Measurements from ENCODE around the gene CYTH3. TPM values are rescaled to one million over a fixed set of nuclear protein-coding genes. Genes with fewer than 3 reads are reported as not detected.

Gene CYTH3
- total and polyA plus RNA-seq, 2 of the 13 experiments (the other 11 are each of a cell fraction or from before 2014, with no cell fraction given): 3.1 to 3.8 TPM

DNA sequence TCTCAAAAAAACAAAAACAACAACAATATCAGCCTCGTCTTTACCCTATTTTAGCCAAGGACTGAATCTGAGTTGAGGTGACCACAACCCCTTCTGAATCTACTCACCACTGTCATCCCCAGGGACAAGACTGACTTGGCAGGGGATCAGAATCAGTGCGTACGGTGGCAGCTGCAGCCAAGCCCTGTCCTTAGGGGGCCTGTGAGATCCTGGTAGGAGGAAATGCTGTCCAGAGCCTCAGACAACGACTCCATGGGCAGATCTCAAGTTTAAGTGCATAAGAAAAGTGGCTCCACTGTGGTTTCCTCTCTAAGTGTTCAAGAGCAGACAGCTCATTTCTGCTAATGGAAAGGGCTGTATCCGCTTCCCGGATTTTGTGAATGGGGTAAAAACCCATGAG lies 22.4 kb upstream of the CYTH3 start:
- ChIA-PET CTCF (ENCODE audit: low intra/inter-chr PET ratio, low total read pairs) (no interaction called here), POLR2A (no interaction called here)
- BruUV-seq (replicated peaks): no TSS peak
- Histone ChIP-seq H3K9me3 (ENCODE audit: low read length) (no peaks in the 10 kb centered on the region), H3K36me3 (replicated peaks in 1 of 2; ENCODE audit: control insufficient read depth in 1 of 2, insufficient read depth in 2 of 2, low read length in 2 of 2) (no peaks in the 10 kb centered on the region), H3K27me3 (ENCODE audit: control insufficient read depth in 1 of 2, insufficient read depth in 2 of 2, low read length in 2 of 2) (peaks cover 0 to 9% of the 10 kb centered on the region in 2 experiments; a peak in 2 of 5 replicates), H2AFZ (ENCODE audit: low read length) (no peak overlapping the region), H4K20me1 (ENCODE audit: insufficient read depth, low read length) (no peaks in the 10 kb centered on the region), H3K27ac (ENCODE audit: extremely low read length, insufficient read depth, low read length) (no peak overlapping the region), H3K4me1 (ENCODE audit: insufficient read depth, low read length) (peaks cover 10% of the 10 kb centered on the region; the same call in 1 of the 2 replicates), H3K4me3 (replicated peaks in 1 of 3; ENCODE audit: insufficient read depth in 1 of 3, low read depth in 2 of 3, low read length in 3 of 3) (no peak overlapping the region), H3K79me2 (ENCODE audit: insufficient read depth, low read length) (no peaks in the 10 kb centered on the region), H3K4me2 (ENCODE audit: low read depth, low read length) (no peak overlapping the region), H3K9ac (ENCODE audit: insufficient read depth, low read depth, low read length) (no peak overlapping the region)
- FAIRE-seq (no peak), ATAC-seq (no peak), DNase-seq (ENCODE audit: low spot score) (no peak)
- intact Hi-C loops (cut with micrococcal nuclease; ENCODE audit: unreplicated experiment) (no loop called here), in situ Hi-C loops (cut with HindIII; ENCODE audit: extremely low pct_ligation_motif_present, low pct_unique_long_range_greater_than_20kb) (no loop called here)
- 30% methylated on average over 4 of the region's 6 CpGs for WGBS (ENCODE audit: low lambda C conversion rate)
- no peak for TF ChIP-seq MYNN (CRISPR knock-in tag; IDR thresholded peaks at IDR 0.05; ENCODE audit: low read depth)
- TF ChIP-seq ZMYM3 (CRISPR knock-in tag; IDR thresholded peaks at IDR 0.05): no peak
- no peak for TF ChIP-seq ZNF552 (CRISPR knock-in tag; IDR thresholded peaks at IDR 0.05; ENCODE audit: borderline replicate concordance)
- no peak for TF ChIP-seq ZBTB7A (CRISPR knock-in tag; IDR thresholded peaks at IDR 0.05)
- TF ChIP-seq KAT7 (CRISPR knock-in tag; IDR thresholded peaks at IDR 0.05; ENCODE audit: borderline replicate concordance): no peak
- TF ChIP-seq ZUFSP (CRISPR knock-in tag; IDR thresholded peaks at IDR 0.05; ENCODE audit: borderline replicate concordance): no peak
- no peak for TF ChIP-seq ZNF510 (CRISPR knock-in tag; IDR thresholded peaks at IDR 0.05; ENCODE audit: low read depth)
- no peak for TF ChIP-seq ZNF674 (CRISPR knock-in tag; IDR thresholded peaks at IDR 0.05; ENCODE audit: low read depth)
- no peak for TF ChIP-seq FOXP1 (IDR thresholded peaks at IDR 0.05)
- no peak for TF ChIP-seq FOXP1 (CRISPR knock-in tag; IDR thresholded peaks at IDR 0.05)
- no peak for TF ChIP-seq ZBTB33 (CRISPR knock-in tag; IDR thresholded peaks at IDR 0.05)
- TF ChIP-seq, protein P1, sequence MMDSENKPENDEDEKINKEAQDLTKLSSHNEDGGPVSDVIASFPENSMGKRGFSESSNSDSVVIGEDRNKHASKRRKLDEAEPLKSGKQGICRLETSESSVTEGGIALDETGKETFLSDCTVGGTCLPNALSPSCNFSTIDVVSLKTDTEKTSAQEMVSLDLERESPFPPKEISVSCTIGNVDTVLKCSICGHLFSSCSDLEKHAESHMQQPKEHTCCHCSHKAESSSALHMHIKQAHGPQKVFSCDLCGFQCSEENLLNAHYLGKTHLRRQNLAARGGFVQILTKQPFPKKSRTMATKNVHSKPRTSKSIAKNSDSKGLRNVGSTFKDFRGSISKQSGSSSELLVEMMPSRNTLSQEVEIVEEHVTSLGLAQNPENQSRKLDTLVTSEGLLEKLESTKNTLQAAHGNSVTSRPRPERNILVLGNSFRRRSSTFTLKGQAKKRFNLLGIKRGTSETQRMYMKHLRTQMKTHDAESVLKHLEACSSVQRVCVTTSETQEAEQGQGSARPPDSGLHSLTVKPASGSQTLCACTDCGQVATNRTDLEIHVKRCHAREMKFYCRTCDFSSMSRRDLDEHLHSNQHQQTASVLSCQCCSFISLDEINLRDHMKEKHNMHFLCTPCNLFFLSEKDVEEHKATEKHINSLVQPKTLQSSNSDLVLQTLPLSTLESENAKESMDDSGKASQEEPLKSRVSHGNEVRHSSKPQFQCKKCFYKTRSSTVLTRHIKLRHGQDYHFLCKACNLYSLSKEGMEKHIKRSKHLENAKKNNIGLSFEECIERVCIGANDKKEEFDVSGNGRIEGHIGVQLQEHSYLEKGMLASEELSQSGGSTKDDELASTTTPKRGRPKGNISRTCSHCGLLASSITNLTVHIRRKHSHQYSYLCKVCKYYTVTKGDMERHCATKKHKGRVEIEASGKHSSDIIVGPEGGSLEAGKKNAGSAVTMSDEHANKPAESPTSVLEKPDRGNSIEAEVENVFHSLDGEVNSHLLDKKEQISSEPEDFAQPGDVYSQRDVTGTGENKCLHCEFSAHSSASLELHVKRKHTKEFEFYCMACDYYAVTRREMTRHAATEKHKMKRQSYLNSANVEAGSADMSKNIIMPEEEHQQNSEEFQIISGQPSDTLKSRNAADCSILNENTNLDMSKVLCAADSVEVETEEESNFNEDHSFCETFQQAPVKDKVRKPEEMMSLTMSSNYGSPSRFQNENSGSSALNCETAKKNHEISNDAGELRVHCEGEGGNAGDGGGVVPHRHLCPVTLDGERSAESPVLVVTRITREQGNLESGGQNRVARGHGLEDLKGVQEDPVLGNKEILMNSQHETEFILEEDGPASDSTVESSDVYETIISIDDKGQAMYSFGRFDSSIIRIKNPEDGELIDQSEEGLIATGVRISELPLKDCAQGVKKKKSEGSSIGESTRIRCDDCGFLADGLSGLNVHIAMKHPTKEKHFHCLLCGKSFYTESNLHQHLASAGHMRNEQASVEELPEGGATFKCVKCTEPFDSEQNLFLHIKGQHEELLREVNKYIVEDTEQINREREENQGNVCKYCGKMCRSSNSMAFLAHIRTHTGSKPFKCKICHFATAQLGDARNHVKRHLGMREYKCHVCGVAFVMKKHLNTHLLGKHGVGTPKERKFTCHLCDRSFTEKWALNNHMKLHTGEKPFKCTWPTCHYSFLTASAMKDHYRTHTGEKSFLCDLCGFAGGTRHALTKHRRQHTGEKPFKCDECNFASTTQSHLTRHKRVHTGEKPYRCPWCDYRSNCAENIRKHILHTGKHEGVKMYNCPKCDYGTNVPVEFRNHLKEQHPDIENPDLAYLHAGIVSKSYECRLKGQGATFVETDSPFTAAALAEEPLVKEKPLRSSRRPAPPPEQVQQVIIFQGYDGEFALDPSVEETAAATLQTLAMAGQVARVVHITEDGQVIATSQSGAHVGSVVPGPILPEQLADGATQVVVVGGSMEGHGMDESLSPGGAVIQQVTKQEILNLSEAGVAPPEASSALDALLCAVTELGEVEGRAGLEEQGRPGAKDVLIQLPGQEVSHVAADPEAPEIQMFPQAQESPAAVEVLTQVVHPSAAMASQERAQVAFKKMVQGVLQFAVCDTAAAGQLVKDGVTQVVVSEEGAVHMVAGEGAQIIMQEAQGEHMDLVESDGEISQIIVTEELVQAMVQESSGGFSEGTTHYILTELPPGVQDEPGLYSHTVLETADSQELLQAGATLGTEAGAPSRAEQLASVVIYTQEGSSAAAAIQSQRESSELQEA (CRISPR knock-in tag; IDR thresholded peaks at IDR 0.05; ENCODE audit: not compliant biosample characterization): no peak
- TF ChIP-seq ZSCAN25 (CRISPR knock-in tag; IDR thresholded peaks at IDR 0.05): no peak
- TF ChIP-seq NFYC (CRISPR knock-in tag; IDR thresholded peaks at IDR 0.05): no peak
